GM21526 (cell line): ENCODE results near the gene LEP.

Experiments
- ATAC-seq: cut with Tn5 transposase; IDR thresholded peaks from one replicate; pipeline ENCODE4 v1.9.1; 2021; ENCODE audit warnings: moderate library complexity; ENCODE audit not compliant: unreplicated experiment, low FRiP score

LEP gene

GRCh38 chr7:128243273-128243672 lies 2.2 kb downstream of the LEP start:
- ATAC-seq = no peak

- ATAC-seq = no peak
Observed at GRCh38 chr7:128244861-128245260, 3.8 kb downstream of the LEP start.

- no peak for ATAC-seq
Observed at GRCh38 chr7:128247108-128247507, 6.0 kb downstream of the LEP start.

DNA sequence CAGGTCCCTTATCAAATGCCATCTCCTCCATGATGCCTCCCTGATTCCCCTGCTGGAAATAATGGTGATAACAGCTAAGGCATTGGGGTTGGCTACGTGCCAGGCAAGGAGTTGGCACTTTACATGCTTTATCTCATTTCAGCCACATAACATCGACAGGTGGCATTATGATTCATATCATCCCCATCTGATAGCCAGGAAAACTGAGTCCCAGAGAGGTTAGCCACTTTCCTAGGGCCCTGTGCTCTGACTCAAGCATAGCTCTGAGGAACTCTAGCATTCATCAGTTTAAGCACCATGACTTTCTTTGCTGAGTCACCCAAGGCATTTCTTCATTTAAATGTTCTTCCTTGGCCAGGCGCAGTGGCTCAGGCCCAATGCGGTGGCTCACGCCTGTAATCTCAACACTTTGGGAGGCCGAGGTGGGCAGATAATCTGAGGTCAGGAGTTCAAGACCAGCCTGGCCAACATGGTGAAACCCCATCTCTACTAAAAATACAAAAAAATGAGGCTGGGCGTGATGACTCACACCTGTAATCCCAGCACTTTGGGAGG lies 6.6 kb downstream of the LEP start:
- ATAC-seq = no peak

DNA sequence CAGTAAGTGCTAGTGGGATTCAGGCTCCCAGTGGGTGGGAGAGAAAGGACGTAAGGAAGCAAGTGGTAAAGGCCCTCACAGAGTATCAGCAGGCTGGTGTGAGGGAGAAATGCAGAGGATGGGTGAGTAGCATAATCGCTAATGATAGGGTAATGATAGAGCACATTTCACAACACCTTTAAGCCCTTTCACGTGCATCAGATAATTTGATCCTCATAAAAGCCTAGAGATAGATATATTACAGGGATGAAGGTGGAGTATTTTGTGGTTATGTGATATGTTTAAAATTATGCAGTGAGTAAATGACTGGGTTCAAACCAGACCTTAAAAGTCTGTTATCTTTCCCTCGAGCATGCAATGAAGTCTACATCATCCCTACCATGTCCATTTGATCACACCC lies 10.3 kb downstream of the LEP start:
- ATAC-seq = no peak

DNA sequence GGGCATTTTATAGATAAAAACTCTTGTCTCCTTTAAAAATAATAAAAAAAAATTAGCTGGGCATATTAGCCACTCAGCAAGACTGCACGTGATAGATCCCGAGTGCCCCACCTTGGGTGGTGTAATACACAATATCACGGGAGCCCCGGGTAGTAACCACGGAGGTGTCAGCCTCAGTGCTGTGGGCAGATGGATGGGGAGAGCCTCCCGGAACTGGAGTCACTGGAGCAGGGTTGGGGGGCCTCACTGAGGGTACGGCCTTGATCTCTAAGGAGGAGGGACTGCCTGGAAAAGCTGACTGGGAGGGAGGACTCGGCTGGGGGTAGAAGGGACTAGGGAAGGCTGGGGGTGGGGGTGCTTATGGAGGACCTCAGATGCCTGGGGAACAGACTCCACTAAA lies 12.6 kb downstream of the LEP start:
- no peak for ATAC-seq

DNA sequence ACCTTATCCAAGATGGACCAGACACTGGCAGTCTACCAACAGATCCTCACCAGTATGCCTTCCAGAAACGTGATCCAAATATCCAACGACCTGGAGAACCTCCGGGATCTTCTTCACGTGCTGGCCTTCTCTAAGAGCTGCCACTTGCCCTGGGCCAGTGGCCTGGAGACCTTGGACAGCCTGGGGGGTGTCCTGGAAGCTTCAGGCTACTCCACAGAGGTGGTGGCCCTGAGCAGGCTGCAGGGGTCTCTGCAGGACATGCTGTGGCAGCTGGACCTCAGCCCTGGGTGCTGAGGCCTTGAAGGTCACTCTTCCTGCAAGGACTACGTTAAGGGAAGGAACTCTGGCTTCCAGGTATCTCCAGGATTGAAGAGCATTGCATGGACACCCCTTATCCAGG lies 13.4 kb downstream of the LEP start:
- no peak for ATAC-seq

DNA sequence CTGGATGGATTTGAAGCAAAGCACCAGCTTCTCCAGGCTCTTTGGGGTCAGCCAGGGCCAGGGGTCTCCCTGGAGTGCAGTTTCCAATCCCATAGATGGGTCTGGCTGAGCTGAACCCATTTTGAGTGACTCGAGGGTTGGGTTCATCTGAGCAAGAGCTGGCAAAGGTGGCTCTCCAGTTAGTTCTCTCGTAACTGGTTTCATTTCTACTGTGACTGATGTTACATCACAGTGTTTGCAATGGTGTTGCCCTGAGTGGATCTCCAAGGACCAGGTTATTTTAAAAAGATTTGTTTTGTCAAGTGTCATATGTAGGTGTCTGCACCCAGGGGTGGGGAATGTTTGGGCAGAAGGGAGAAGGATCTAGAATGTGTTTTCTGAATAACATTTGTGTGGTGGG lies 14.2 kb downstream of the LEP start:
- ATAC-seq = no peak

GRCh38 chr7:128257458-128257857 lies 16.4 kb downstream of the LEP start:
- no peak for ATAC-seq

DNA sequence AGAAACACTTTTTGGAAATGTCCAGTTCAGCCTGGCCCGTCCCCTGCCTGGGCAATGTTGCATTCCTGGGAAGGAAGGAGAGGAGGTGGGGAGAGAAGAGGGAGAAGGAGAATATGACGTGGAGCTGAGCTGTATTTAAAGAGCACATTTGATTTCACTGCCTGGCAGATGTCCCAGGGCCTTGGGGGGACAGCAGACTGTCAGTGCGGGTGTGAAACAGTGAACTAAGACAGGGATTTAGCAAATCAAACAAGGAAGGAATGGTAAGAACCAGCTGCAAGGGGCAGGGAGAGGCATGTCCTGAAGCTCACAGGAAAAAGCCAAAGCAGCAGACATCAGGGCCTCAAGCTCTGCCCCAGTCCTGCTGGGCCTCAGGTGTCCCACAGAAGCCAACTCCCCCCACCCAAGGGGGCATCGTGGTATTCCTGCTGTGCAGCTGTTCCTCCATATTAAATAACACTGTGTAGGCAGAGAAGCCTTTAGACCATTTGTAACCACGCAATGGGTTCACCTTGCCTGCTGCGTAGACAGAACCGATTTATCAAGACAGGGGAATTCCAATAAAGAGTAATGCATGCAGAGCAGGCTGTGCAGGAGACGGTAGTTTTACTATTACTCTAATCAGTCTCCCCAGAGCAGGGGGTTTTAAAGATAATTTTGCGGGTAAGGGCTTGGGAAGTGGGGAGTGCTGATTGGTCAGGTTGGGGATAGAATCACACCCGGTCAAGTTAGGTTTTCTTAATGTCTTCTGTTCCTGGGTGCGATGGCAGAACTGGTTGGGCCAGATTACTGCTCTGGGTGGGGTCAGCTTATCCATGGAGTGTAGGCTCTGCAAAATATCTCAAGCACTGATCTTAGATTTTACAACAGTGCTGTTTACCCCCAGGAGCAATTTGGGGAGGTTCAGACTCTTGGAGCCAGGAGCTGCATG lies 18.3 kb downstream of the LEP start:
- ATAC-seq = no peak

DNA sequence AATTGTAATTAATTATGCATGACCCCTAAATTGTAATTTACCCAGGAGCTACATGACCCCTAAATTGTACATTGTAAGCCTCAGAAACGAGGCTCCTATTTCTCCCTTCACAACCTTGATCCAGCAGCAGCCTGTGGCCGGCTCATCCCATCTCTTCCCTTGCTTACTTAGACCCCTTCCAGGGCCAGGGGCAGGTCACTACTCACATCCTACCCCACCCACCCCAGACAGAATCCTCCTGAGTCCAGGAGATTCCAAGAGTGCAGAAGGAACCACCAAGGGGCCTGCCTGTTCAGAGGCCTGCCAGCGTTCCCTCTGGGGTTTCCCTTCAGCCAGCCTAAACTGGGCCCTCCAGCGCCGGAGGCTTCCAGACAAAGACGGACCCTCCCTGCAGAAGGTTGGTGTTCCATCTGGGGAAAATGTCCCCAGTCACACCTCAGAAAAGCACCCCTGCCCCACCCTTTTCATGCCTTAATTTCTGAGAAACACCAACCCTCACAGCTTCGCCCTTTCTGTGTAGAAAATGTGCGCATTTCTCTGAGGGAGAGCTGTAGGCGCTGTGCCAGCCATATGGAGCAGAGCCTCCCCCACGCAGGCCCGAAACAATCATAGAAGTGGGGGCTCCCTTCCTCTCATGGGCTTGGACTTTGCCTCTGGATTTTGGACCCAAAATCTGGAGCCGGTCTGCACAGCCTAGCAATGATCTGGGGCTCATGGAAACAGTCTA lies 19.2 kb downstream of the LEP start:
- no peak for ATAC-seq

GRCh38 chr7:128262273-128263028 lies 21.4 kb downstream of the LEP start:
- ATAC-seq = no peak

GRCh38 chr7:128263420-128263819 lies 22.3 kb downstream of the LEP start:
- no peak for ATAC-seq

GRCh38 chr7:128264477-128264876 lies 23.4 kb downstream of the LEP start:
- no peak for ATAC-seq

DNA sequence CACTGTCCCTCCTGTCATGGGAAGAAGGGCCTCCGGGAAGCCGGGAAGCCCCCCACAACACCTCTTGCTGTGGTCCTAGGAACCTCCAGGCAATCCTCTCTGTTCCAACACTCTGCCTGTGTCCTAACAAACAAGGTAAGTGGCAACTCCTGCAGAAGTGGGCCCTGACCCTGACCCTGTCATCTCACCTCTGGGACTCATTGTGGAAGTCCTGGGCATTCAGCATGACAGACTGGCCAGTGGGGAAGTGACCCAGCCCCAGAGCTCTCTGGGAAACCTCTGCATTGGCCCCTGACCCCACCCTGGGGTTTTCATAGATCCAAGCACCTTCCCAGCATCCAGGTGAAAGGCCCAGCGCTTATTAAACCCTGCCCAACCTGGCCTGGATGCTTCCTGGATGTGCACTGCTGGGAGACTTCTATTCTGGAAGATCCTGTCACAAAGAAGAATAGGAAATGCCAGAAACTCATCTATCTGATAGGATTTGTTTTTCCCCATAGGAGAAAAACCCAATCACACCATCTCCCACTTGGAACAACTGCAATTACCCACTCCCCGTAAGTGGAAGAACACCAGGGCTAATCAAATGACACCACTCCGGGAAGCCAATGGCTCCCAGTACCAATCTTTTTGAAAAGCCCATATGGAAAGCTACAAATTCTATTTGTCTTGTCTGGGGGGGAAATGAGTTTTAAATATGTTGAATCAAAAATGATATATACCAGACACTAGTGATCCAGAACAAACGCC lies 24.3 kb downstream of the LEP start:
- no peak for ATAC-seq

DNA sequence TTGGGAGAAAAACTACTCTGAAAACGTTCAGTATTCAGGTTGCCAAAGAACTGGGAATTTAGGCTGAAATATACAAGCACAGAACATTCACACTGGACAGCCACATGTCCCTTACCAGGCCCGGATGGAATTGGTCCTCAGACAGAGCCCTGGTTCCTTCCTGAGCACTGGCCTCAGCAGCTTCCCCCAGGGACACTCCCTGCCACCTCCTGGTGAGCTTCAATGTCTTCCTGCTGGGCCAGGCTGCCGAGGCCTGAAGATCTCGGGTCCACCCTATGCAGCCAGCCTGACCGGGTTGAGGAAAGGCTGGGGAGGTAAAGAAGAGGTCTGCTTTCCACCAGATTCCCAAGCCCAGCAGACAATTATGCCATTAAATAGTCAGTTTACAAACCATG lies 24.8 kb downstream of the LEP start:
- ATAC-seq = no peak

- ATAC-seq = no peak
Observed at GRCh38 chr7:128266529-128266882, 25.4 kb downstream of the LEP start.

- ATAC-seq = no peak
Observed at GRCh38 chr7:128266883-128267594, 26.0 kb downstream of the LEP start.

DNA sequence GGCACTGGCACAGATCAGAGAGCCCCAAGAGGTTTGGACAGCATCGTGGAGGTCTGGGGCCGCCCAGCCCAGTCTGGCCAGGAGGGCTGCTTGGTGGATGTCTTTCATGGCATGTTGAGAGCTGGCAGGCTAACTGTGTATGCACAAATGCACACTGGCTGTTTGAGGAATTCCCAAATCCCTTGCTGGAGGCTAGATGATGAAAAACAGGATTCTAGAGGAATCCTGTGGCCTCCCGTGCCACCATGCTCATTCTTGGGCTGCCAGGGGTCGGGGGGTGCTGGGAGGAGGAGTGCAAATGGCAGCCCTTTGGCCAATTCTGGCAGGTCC lies 26.5 kb downstream of the LEP start:
- ATAC-seq = no peak

DNA sequence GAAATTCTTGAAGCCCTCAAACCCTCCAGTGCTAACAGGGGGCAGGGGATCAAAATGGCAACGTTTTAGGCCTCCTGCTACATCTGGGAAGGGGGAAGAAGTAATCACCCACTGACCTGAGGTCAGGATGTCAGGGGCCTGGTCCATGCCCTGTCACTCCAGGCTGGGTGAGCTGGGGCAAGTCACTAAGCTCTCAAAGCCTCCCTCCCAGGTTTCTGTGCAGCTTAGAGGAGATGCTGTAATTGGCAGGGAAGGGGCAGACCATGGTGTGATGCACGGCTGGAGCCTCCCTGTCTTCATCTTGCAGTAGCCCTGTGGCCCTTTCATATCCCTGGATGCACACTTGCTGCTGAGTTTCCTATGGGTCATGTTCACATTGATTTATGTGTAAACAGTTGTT lies 27.2 kb downstream of the LEP start:
- ATAC-seq = no peak
